Cardiac fibroblast (primary cell): ENCODE measurements around the gene HCRT.

Experiments
- DNase-seq, 2 donors: peaks; one replicate each; pipeline versions ENCODE4 v3.0.0 to v3.0.0-alpha.2; 2010; ENCODE audit warnings: low read depth in 2 of 2
- H3K4me3 ChIP-seq, 2 donors: replicated peaks in 1 of 2; 1 replicate in 1 of 2; 2 replicates in 1 of 2; pipeline ENCODE4 v1.5.1; 2011; ENCODE audit warnings: low read depth in 2 of 2, low read length in 2 of 2, mild to moderate bottlenecking in 2 of 2, moderate library complexity in 1 of 2
- TF ChIP-seq, protein P1 (sequence below): IDR thresholded peaks from one replicate; pipeline ENCODE4 v1.5.1; 2011; ENCODE audit warnings: low read depth, mild to moderate bottlenecking, low read length, inconsistent platforms

The HCRT gene

DNA sequence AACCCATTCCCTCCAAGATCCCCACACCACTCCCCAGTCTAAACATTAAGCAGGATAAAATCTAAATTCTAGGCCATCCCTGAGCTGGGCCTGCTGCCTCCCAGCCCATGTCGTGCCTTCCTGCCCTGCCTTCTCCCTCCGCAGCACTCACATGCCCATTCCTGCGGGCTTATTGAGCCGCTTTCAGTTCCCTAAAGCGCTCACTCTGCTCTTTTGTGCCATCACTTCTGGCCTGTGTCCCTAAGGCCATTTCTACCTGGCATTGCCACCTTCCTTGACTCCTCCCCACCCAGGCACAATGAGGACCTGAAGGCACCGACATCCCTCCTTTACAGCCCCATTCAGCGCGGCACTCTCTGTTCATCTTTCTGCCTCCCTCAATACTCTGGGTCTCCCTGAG lies 17.4 kb downstream of the HCRT start:
- no peak for DNase-seq
- H3K4me3 ChIP-seq: no peak overlapping the region
- TF ChIP-seq, protein P1, sequence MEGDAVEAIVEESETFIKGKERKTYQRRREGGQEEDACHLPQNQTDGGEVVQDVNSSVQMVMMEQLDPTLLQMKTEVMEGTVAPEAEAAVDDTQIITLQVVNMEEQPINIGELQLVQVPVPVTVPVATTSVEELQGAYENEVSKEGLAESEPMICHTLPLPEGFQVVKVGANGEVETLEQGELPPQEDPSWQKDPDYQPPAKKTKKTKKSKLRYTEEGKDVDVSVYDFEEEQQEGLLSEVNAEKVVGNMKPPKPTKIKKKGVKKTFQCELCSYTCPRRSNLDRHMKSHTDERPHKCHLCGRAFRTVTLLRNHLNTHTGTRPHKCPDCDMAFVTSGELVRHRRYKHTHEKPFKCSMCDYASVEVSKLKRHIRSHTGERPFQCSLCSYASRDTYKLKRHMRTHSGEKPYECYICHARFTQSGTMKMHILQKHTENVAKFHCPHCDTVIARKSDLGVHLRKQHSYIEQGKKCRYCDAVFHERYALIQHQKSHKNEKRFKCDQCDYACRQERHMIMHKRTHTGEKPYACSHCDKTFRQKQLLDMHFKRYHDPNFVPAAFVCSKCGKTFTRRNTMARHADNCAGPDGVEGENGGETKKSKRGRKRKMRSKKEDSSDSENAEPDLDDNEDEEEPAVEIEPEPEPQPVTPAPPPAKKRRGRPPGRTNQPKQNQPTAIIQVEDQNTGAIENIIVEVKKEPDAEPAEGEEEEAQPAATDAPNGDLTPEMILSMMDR: no peak

DNA sequence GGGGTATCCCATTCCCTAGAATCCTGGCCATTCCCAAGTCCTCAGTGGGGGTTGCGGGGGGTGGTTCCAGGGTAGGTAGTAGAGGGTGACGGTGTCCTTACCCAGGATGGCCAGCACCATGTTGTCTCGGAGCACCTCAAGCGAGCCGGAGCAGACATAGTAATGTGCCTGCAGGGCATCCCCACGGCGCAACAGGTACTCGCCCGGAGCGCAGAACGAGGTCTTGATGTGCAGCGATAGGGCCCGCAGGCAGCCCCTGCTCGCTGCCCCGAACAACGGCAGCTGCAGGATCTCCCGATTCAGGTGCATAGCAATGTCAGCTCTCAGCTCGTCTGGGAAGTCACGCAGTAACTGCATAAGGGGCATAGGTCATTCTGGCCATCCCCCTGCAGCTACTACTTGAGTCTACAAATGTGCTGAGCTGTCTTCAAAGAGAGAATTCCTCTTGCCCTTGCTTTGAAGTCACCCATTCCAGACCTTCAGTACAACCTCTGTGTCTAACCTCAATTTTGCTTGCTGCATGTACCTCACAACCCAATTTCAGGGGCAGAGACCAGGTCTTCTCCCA lies 19.0 kb downstream of the HCRT start:
- no peak overlapping the region for H3K4me3 ChIP-seq
- DNase-seq: no peak
- TF ChIP-seq, protein P1: no peak

DNA sequence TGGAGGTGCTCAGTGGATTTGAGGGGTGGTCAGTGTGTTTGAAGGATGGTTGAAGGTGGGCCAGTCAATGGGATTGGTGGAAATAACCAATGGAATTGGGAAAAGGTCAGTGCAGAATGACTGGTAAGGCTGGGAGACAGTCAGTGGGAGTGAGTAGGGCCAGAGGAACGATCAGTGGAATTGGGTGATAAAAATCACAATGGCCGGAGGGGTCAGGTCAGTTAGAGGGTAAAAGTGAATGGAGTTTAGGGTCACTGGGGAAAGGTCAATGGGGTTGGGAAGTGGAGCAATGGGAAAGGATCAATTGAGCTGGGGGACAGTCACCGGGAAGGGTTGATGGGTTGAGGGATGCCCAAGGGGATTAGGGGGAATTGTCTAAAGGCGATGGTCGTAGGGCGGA lies 19.5 kb downstream of the HCRT start:
- DNase-seq: no peak

DNA sequence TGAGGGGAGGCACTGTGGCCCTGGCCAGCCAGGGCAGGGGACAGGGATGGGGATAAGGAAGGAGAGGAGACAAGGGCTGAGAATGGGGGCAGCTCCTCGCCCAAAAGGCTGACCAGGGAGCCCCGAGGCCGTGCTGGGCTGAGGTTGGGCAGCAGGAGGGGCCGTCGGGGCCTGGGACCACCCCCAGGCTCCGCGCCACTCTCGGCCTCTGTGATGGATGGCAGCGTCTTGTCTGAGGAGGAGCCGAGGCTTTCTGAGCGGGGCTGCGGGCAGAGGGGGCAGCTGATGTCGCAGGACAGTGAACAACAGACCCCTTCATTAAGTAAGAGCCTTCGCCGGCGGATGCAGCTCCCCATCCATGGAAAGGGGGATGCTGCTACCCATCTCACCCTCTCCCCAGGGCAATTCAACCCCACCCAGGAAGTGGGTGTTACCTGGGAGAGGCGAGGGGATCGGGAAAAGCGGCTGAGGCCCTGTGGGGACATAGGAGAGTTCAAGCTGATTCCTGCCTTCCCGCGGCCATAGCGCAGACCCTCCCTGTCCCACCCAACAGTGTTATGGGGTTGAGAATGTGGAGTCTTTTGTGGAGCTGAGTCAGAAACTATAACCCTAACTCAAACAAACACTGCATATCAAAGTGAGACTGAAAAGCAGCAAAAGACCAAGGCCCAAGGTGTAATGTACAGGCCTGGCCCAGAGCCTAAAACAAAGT lies 21.4 kb downstream of the HCRT start:
- TF ChIP-seq, protein P1: no peak
- no peak for DNase-seq
- no peak overlapping the region for H3K4me3 ChIP-seq

More for the DNA sequence above, 19.5 kb downstream of the HCRT start:
- TF ChIP-seq, protein P1: no peak
- H3K4me3 ChIP-seq: no peak overlapping the region

DNA sequence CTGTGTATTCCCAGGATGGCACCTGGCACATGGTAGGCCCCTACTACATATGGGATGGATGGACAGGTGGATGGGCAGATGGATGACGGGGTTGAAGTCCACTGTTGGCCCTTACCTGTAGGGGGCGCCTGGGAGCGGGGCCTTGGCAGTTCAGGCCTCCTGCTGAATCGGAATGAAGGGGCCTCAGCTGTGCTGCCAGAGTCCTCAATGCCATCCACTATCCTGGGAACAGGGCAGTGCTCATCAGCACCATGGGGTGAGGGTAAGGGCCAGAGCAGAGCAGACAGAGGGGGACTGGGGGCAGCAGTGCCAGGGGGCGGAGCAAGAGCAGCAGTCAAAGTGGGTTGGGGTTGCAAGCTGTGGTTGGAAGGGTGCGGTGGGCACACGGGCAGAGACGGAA lies 22.1 kb downstream of the HCRT start:
- no peak for DNase-seq
- no peak overlapping the region for H3K4me3 ChIP-seq
- TF ChIP-seq, protein P1: peak; percentile 47

GRCh38 chr17:42160531-42160910 lies 24.7 kb downstream of the HCRT start:
- no peak overlapping the region for H3K4me3 ChIP-seq
- TF ChIP-seq, protein P1: no peak
- DNase-seq: no peak
